Uterus (tissue), 4 donors: ENCODE results near the gene TRAPPC2L. TPM values are rescaled to one million over a fixed set of nuclear protein-coding genes. Genes with fewer than 3 reads are reported as not detected.

Experiments
- DNase-seq, 2 donors: peaks; one replicate each; pipeline ENCODE4 v3.0.0-alpha.2; 2019 to 2020
- H3K27ac ChIP-seq, 2 donors: fragments of 200-600 bp; sonication (generic); 1 replicate in 1 of 2; 2 replicates in 1 of 2; pipeline ENCODE4 v1.5.1; 2016 to 2018
- H3K27me3 ChIP-seq, 2 donors: fragments of 200-600 bp; sonication (generic); one replicate each; pipeline ENCODE4 v1.5.1; 2018 to 2019; ENCODE audit warnings: control low read depth in 1 of 2
- H3K36me3 ChIP-seq, 2 donors: fragments of 200-600 bp; sonication (generic); one replicate each; pipeline ENCODE4 v1.5.1; 2019; ENCODE audit warnings: control low read depth in 1 of 2
- H3K4me1 ChIP-seq, 2 donors: fragments of 200-600 bp; sonication (generic); one replicate each; pipeline ENCODE4 v1.5.1; 2018 to 2019; ENCODE audit warnings: control low read depth in 1 of 2
- H3K4me3 ChIP-seq, 2 donors: fragments of 200-600 bp; sonication (generic); 1 replicate in 1 of 2; 2 replicates in 1 of 2; pipeline ENCODE4 v1.5.1; 2018 to 2019; ENCODE audit warnings: mild to moderate bottlenecking in 1 of 2
- H3K9me3 ChIP-seq, 2 donors: fragments of 200-600 bp; sonication (generic); one replicate each; pipeline ENCODE4 v1.5.1; 2019; ENCODE audit warnings: control low read depth in 1 of 2
- POLR2A ChIP-seq, 2 donors: fragments of 450-650 bp; IDR thresholded peaks; one replicate each; pipeline ENCODE4 v1.6.1; 2016; ENCODE audit warnings: antibody characterized with exemption in 2 of 2, mild to moderate bottlenecking in 1 of 2, moderate library complexity in 1 of 2
- intact Hi-C: fragments of 100-400 bp; cut with DNase I; formaldehyde crosslinking; loops from one replicate; pipeline ENCODE4 v1.15.1; 2023; ENCODE audit warnings: low total_unique reads
- total RNA-seq, 4 donors: library from RNA; depleted of rRNA in 3 of 4; stranded (reverse); fragments of >200 nt in 3 of 4; gene quantifications; one replicate each; pipeline versions ENCODE4 v1.1.0 to v1.2.4, GENCODE V29; 2014 to 2023
- TF ChIP-seq, protein P1 (sequence below), 4 experiments: fragments of 200-600 bp in 2 of 4; fragments of 450-650 bp in 2 of 4; sonication (generic) in 2 of 4; IDR thresholded peaks; one replicate each; pipeline ENCODE4 v1.5.1; 2016 to 2019; ENCODE audit warnings: antibody characterized with exemption in 4 of 4, mild to moderate bottlenecking in 2 of 4, moderate library complexity in 1 of 4
- donor health status: DM: yes; HTN: yes; CAD: no.

Gene TRAPPC2L
- total RNA-seq, 4 donors from 2014 or later = 21.5 to 680 (median 70.6) TPM

DNA sequence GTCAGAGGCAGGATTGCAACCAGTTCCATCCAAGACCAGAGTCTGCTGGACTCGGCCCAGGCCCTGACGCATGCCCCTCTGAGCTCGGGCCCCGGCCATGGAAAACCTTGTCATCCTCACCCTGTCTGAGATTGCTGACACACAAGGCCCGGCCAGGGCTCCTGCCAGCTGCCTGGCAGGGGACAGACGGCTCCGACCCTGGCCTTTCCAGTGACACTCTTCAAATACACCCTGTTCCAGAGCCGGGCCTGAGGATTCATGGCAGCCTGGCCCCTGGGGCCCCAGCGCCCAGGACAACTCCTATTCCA lies 12.7 kb downstream of the TRAPPC2L start:
- no peaks in the 10 kb centered on the region for H3K27me3 ChIP-seq
- DNase-seq = no peak
- no peaks in the 10 kb centered on the region for H3K4me1 ChIP-seq
- intact Hi-C loops = no loop called here
- TF ChIP-seq, protein P1, sequence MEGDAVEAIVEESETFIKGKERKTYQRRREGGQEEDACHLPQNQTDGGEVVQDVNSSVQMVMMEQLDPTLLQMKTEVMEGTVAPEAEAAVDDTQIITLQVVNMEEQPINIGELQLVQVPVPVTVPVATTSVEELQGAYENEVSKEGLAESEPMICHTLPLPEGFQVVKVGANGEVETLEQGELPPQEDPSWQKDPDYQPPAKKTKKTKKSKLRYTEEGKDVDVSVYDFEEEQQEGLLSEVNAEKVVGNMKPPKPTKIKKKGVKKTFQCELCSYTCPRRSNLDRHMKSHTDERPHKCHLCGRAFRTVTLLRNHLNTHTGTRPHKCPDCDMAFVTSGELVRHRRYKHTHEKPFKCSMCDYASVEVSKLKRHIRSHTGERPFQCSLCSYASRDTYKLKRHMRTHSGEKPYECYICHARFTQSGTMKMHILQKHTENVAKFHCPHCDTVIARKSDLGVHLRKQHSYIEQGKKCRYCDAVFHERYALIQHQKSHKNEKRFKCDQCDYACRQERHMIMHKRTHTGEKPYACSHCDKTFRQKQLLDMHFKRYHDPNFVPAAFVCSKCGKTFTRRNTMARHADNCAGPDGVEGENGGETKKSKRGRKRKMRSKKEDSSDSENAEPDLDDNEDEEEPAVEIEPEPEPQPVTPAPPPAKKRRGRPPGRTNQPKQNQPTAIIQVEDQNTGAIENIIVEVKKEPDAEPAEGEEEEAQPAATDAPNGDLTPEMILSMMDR (IDR thresholded peaks at IDR 0.05) = no peak
- TF ChIP-seq POLR2A (IDR thresholded peaks at IDR 0.05) = no peak
- no peak overlapping the region for H3K4me3 ChIP-seq
- H3K9me3 ChIP-seq = no peaks in the 10 kb centered on the region
- H3K36me3 ChIP-seq = no peaks in the 10 kb centered on the region
- H3K27ac ChIP-seq = no peak overlapping the region

DNA sequence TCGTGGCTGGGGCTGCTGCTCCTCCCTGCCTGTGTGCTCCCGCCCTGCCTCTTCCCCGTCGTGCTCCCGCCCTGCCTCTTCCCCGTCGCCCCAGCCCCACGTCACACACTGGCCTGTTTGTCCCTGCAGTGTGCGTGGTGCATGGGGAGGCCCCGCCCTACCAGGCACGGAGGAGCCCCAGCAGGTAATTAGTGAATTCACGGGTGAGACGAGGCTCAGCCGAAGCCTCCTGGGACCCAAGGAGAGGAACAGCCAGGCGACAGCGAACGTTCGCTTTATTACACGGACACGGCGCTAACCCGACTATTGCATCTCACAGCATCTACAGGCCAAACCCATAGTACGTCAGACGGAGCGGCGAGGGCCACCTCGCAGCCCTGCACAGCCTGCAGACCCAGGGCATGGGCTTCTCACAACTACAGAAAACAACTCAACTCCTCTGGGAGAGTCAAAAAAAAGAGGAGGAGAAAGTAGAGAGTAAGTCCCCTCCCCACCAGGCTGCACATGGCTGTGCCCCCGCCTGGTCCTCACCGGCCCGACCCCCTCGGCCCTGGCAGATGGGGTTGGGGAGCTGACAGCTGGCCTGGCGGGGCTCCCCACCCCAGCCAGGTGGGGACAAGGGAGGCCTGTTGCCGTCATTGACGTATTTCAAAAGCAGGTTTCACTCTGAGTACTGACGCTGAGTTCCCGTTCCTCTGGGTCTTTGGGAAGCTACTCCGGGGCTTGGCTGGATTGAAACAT lies 13.9 kb downstream of the TRAPPC2L start:
- no peaks in the 10 kb centered on the region for H3K9me3 ChIP-seq
- H3K36me3 ChIP-seq = no peaks in the 10 kb centered on the region
- DNase-seq = no peak
- TF ChIP-seq, protein P1 (IDR thresholded peaks at IDR 0.05) = no peak
- no peak for TF ChIP-seq POLR2A (IDR thresholded peaks at IDR 0.05)
- H3K27me3 ChIP-seq = no peaks in the 10 kb centered on the region
- H3K4me3 ChIP-seq = no peak overlapping the region
- H3K27ac ChIP-seq = no peak overlapping the region
- no peaks in the 10 kb centered on the region for H3K4me1 ChIP-seq
- intact Hi-C loops = no loop called here

DNA sequence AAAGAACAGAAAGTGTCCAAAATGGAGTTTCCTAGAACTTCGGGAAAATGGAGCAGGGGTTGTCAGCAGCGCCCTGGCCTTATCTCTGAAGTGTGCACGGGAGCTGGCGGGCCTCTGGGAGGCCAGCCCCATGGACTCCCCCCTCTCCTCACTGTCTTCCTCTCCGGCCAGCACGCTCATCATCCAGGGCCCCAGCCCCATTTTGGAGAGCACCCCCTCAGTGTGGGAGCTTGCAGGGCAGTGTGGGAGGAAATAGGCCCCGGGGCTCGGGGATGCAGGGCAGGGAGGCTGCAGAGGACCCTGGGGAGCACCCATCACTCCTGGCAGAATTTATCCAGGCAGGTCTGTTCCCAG lies 14.4 kb downstream of the TRAPPC2L start:
- Histone ChIP-seq H3K36me3 (no peaks in the 10 kb centered on the region), H3K4me3 (no peak overlapping the region), H3K4me1 (no peaks in the 10 kb centered on the region), H3K27ac (no peak overlapping the region), H3K27me3 (no peaks in the 10 kb centered on the region), H3K9me3 (no peaks in the 10 kb centered on the region)
- no peak for DNase-seq
- no peak for TF ChIP-seq POLR2A (IDR thresholded peaks at IDR 0.05)
- TF ChIP-seq, protein P1 (IDR thresholded peaks at IDR 0.05) = no peak
- intact Hi-C loops = no loop called here

DNA sequence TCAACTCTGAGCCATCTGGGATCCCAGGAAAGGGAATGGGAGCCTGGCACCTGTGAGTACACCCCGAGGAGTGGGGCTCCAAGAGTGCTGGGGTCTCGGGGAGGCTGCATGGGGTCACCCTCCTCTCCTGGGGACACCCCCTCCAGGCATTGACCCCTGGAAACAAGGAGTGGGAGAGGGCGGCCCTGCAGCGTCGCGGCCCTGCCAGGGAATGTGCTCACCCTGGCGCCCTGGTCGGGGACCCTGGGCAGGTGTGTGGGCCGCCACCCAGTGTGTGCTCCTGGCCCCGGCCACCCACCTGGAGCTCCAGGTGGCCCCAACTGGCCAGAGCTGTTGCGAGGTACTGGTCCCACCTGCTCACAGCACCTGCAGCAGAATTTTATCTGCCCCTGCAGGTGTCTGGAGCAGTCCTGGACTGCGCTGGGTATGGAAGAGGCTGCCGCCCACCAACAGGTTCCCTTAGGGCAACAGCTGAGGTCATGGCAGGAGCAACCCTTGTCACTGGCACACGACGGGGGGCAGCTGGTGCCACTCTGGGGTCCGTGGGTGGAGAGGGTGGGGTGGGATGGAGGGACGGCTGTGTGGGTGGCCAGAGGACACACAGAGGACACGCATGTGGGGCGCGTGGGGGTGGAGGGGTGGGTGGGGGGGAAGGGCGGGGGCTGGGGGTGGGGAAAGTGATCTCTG lies 14.9 kb downstream of the TRAPPC2L start:
- Histone ChIP-seq H3K27ac (no peak overlapping the region), H3K4me1 (no peaks in the 10 kb centered on the region), H3K9me3 (no peaks in the 10 kb centered on the region), H3K27me3 (no peaks in the 10 kb centered on the region), H3K36me3 (no peaks in the 10 kb centered on the region), H3K4me3 (no peak overlapping the region)
- no peak for DNase-seq
- intact Hi-C loops = no loop called here
- TF ChIP-seq, protein P1 (IDR thresholded peaks at IDR 0.05) = no peak

DNA sequence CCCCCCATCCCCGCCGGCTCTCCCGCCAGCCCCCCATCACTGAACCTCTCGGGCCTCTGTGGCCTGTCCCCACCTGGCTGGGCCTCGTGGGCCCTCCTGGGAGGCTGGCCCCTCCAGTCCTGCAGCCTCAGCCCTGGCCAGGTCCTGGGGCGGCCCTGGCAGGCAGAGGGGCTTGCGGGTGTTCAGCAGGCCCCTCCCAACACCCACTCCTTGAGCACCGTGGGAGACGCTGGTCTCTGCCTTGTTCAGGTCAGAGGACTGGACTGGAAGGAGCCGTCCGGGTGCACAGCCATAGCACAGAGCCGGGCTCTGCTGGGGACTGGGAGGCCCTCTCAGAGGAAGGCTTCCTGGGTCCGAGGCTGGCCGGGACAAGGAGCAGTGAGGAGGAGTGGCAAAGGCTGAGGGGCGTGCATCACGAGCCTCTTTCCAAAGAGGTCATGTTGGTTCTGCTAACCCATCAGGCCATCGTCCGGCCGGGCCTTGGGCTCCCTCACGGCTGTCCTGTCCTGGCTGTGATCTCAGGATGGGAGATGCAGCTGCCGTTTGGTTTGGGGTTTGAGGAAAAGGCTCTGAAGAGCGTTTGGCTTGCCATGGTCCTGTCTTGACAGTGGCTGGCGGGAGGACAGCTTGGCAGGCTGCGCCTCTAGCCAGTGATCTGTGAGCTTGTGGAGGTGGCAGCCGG lies 15.9 kb downstream of the TRAPPC2L start:
- TF ChIP-seq POLR2A (IDR thresholded peaks at IDR 0.05) = no peak
- TF ChIP-seq, protein P1 (IDR thresholded peaks at IDR 0.05) = no peak
- DNase-seq = no peak
- intact Hi-C loops = no loop called here
- no peaks in the 10 kb centered on the region for H3K36me3 ChIP-seq
- no peaks in the 10 kb centered on the region for H3K9me3 ChIP-seq
- H3K27me3 ChIP-seq = no peaks in the 10 kb centered on the region
- no peak overlapping the region for H3K27ac ChIP-seq
- no peaks in the 10 kb centered on the region for H3K4me1 ChIP-seq
- no peak overlapping the region for H3K4me3 ChIP-seq
